HG03354 (cell line): ENCODE measurements around the gene GH1.
"Not testable (repeated sequence)": the region's sequence is repeated elsewhere in the genome, so short reads cannot be mapped to it uniquely, and the experiment has no call there.

Experiments
- ATAC-seq: cut with Tn5 transposase; IDR thresholded peaks from one replicate; pipeline ENCODE4 v1.9.1; 2021; ENCODE audit warnings: mild to moderate bottlenecking; ENCODE audit not compliant: unreplicated experiment, poor library complexity, severe bottlenecking

Gene GH1

GRCh38 chr17:63918789-63919305 lies at the start of gene GH1:
Gene GH1, minus strand, starts transcription at chr17:63918839. Its CDS starts 63 bp downstream, at chr17:63918776.
- ATAC-seq: not testable (repeated sequence)

- no peak for ATAC-seq
Measured at GRCh38 chr17:63967953-63968352, 49.3 kb upstream of the GH1 start.

GRCh38 chr17:63966646-63967264 lies 48.1 kb upstream of the GH1 start:
- ATAC-seq: peak; percentile 65

- no peak for ATAC-seq
Measured at GRCh38 chr17:63963123-63963522, 44.5 kb upstream of the GH1 start.

- no peak for ATAC-seq
Measured at GRCh38 chr17:63962298-63962744, 43.7 kb upstream of the GH1 start.

GRCh38 chr17:63961355-63962212 lies 42.9 kb upstream of the GH1 start:
- ATAC-seq: no peak

- no peak for ATAC-seq
Measured at GRCh38 chr17:63960430-63960829, 41.8 kb upstream of the GH1 start.

- no peak for ATAC-seq
Measured at GRCh38 chr17:63960006-63960405, 41.4 kb upstream of the GH1 start.

- ATAC-seq: no peak
Measured at GRCh38 chr17:63956296-63956920, 37.8 kb upstream of the GH1 start.

- no peak for ATAC-seq
Measured at GRCh38 chr17:63955791-63956190, 37.2 kb upstream of the GH1 start.

- no peak for ATAC-seq
Measured at GRCh38 chr17:63955232-63955631, 36.6 kb upstream of the GH1 start.

GRCh38 chr17:63954402-63955063 lies 35.9 kb upstream of the GH1 start:
- peak; percentile 67 for ATAC-seq

GRCh38 chr17:63950940-63951907 lies 32.6 kb upstream of the GH1 start:
- ATAC-seq: no peak

- no peak for ATAC-seq
Measured at GRCh38 chr17:63949576-63950250, 31.1 kb upstream of the GH1 start.

GRCh38 chr17:63948521-63948920 lies 29.9 kb upstream of the GH1 start:
- ATAC-seq: no peak

- no peak for ATAC-seq
Measured at GRCh38 chr17:63947711-63948330, 29.2 kb upstream of the GH1 start.

- peak; percentile 77 for ATAC-seq
Measured at GRCh38 chr17:63946440-63947363, 28.1 kb upstream of the GH1 start.
